ENCODE measurements around the gene TMEM119. TPM values are rescaled to one million over a fixed set of nuclear protein-coding genes. Genes with fewer than 3 reads are reported as not detected.

The TMEM119 gene
- polyA plus RNA-seq, 4 donors = 0.67 to 12.3 (median 6.0) TPM

GRCh38 chr12:108547686-108548085 lies 50.2 kb downstream of the TMEM119 start:
- DNase-seq (no peak), FAIRE-seq (no peak)
- H3K4me1 ChIP-seq (ENCODE audit: control insufficient read depth in 3 of 3, insufficient read depth in 2 of 3, low read depth in 1 of 3, low read length in 2 of 3) = no peaks in the 10 kb centered on the region
- H3K4me3 ChIP-seq (ENCODE audit: low read depth in 1 of 3, low read length in 3 of 3) = no peak overlapping the region
- H3K27ac ChIP-seq (ENCODE audit: low read depth in 1 of 3, low read length in 2 of 3) = no peak overlapping the region
- no peaks in the 10 kb centered on the region for H3K9me3 ChIP-seq (ENCODE audit: control insufficient read depth in 2 of 2, insufficient read depth in 1 of 2, low read depth in 1 of 2, low read length in 1 of 2)
- WGBS, 3 donors = 79 to 89% (median 86%) methylated on average over 9 of the region's 9 CpGs
- peaks cover 24 to 37% (median 30%) of the 10 kb centered on the region in 3 donors for H3K36me3 ChIP-seq (ENCODE audit: control insufficient read depth in 3 of 3, insufficient read depth in 2 of 3, low read depth in 1 of 3, low read length in 3 of 3)
- H3K27me3 ChIP-seq (ENCODE audit: control insufficient read depth in 3 of 3, insufficient read depth in 3 of 3, low read length in 3 of 3) = no peaks in the 10 kb centered on the region

- no peaks in the 10 kb centered on the region for H3K4me1 ChIP-seq (ENCODE audit: control insufficient read depth in 3 of 3, insufficient read depth in 2 of 3, low read depth in 1 of 3, low read length in 2 of 3)
- DNase-seq (no peak), FAIRE-seq (no peak)
- H3K9me3 ChIP-seq (ENCODE audit: control insufficient read depth in 2 of 2, insufficient read depth in 1 of 2, low read depth in 1 of 2, low read length in 1 of 2) = no peaks in the 10 kb centered on the region
- no peak overlapping the region for H3K27ac ChIP-seq (ENCODE audit: low read depth in 1 of 3, low read length in 2 of 3)
- H3K36me3 ChIP-seq (ENCODE audit: control insufficient read depth in 3 of 3, insufficient read depth in 2 of 3, low read depth in 1 of 3, low read length in 3 of 3) = peaks cover 24 to 35% (median 30%) of the 10 kb centered on the region in 3 donors
- H3K27me3 ChIP-seq (ENCODE audit: control insufficient read depth in 3 of 3, insufficient read depth in 3 of 3, low read length in 3 of 3) = no peaks in the 10 kb centered on the region
- H3K4me3 ChIP-seq (ENCODE audit: low read depth in 1 of 3, low read length in 3 of 3) = no peak overlapping the region
- WGBS, 3 donors = 88 to 91% (median 90%) methylated on average over 3 of the region's 3 CpGs
Measured at GRCh38 chr12:108543652-108544051, 54.2 kb downstream of the TMEM119 start.

DNA sequence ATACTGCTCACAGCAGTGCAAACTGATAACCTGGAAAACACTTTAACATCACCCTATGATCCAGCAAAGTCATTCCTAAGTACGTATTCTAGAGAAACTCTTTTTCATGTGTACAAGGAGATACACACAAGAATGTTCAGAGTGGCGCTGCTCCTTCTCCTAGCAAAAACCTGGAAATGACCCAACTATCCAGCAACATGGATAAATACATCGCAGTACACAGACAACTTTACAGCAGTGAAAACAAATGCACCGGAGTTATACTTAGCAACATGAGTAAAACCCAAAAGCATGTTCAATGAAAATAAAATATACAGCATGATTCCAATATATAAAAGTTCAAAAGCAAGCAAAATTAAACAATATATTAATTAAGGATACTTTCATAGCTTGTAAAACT lies 55.6 kb downstream of the TMEM119 start:
- Histone ChIP-seq H3K4me3 (ENCODE audit: low read depth in 1 of 3, low read length in 3 of 3) (no peak overlapping the region), H3K27me3 (ENCODE audit: control insufficient read depth in 3 of 3, insufficient read depth in 3 of 3, low read length in 3 of 3) (no peaks in the 10 kb centered on the region), H3K4me1 (ENCODE audit: control insufficient read depth in 3 of 3, insufficient read depth in 2 of 3, low read depth in 1 of 3, low read length in 2 of 3) (no peaks in the 10 kb centered on the region), H3K9me3 (ENCODE audit: control insufficient read depth in 2 of 2, insufficient read depth in 1 of 2, low read depth in 1 of 2, low read length in 1 of 2) (no peaks in the 10 kb centered on the region), H3K27ac (ENCODE audit: low read depth in 1 of 3, low read length in 2 of 3) (no peak overlapping the region), H3K36me3 (ENCODE audit: control insufficient read depth in 3 of 3, insufficient read depth in 2 of 3, low read depth in 1 of 3, low read length in 3 of 3) (peaks cover 22 to 33% (median 27%) of the 10 kb centered on the region in 3 donors)
- DNase-seq (no peak), FAIRE-seq (no peak)
- WGBS, 3 donors = 86 to 95% (median 94%) methylated on average over 4 of the region's 4 CpGs

Other genes starting within 250 kb of the TMEM119 start
- 1 to 10 TPM in 2 of 4 donors, under 1 TPM in 2; 0.81 to 2.2 (median 1.5) TPM for gene FICD, start 82.8 kb downstream of the TMEM119 start, polyA plus RNA-seq
- gene SART3, start 36.9 kb downstream of the TMEM119 start, polyA plus RNA-seq = 10 to 100 TPM; 15.9 to 52.3 (median 19.6) TPM
- 100 to 1,000 TPM; 102 to 178 (median 132) TPM for gene ISCU, start 35.5 kb downstream of the TMEM119 start, polyA plus RNA-seq
- gene SELPLG, start 35.8 kb upstream of the TMEM119 start, polyA plus RNA-seq = 1 to 10 TPM; 1.1 to 7.2 (median 4.6) TPM
- gene CORO1C, start 133.4 kb upstream of the TMEM119 start, polyA plus RNA-seq = 10 to 100 TPM; 22.2 to 59.2 (median 33.0) TPM

Measured in small intestine (tissue), 7 donors.